ENCODE data around the gene MXI1. TPM values are rescaled to one million over a fixed set of nuclear protein-coding genes. Genes with fewer than 3 reads are reported as not detected.
A peak's percentile ranks its signal among the peaks of the same experiment; 100 is the strongest.

Gene MXI1
- polyA plus RNA-seq (2013, experiment 1 of 2), result 5.2 TPM
- polyA plus RNA-seq (2013, experiment 2 of 2), result 9.4 TPM

GRCh38 chr10:110207011-110207804, at the start of gene MXI1:
Gene MXI1 (plus strand): TSS chr10:110207605. CDS start chr10:110207809, 204 bp downstream.
- H3K4me1 ChIP-seq (ENCODE audit: insufficient read depth, low read length), result peaks cover 16% of the 10 kb centered on the region
- H3K9me3 ChIP-seq (ENCODE audit: insufficient read depth, low read depth, low read length), result no peaks in the 10 kb centered on the region
- H3K27me3 ChIP-seq (ENCODE audit: insufficient read depth, low read length), result peaks cover 86% of the 10 kb centered on the region
- H3K9ac ChIP-seq (ENCODE audit: low read depth, low read length), result peak within 1 kb of the TSS; percentile 37; the same call in 1 of the 2 replicates
- no peak within 1 kb of the TSS for H3K27ac ChIP-seq (ENCODE audit: low read depth, low read length)
- H3K4me3 ChIP-seq (ENCODE audit: low read length), result peak within 1 kb of the TSS; percentile 60
- H3K36me3 ChIP-seq (ENCODE audit: insufficient read depth, low read length), result no peaks in the 10 kb centered on the region
- 3% methylated on average over 37 of the region's 37 CpGs for WGBS

- Histone ChIP-seq H3K9me3 (ENCODE audit: insufficient read depth, low read depth, low read length) (no peaks in the 10 kb centered on the region), H3K27me3 (ENCODE audit: insufficient read depth, low read length) (peaks cover 69% of the 10 kb centered on the region), H3K4me1 (ENCODE audit: insufficient read depth, low read length) (peaks cover 10% of the 10 kb centered on the region), H3K36me3 (ENCODE audit: insufficient read depth, low read length) (no peaks in the 10 kb centered on the region), H3K9ac (ENCODE audit: low read depth, low read length) (no peak overlapping the region), H3K4me3 (ENCODE audit: low read length) (no peak overlapping the region), H3K27ac (ENCODE audit: low read depth, low read length) (no peak overlapping the region)
- WGBS, result 79% methylated on average over 11 of the region's 11 CpGs
Observed at GRCh38 chr10:110158051-110159005, 49.1 kb upstream of the MXI1 start.

- H3K9me3 ChIP-seq (ENCODE audit: insufficient read depth, low read depth, low read length), result no peaks in the 10 kb centered on the region
- no peaks in the 10 kb centered on the region for H3K36me3 ChIP-seq (ENCODE audit: insufficient read depth, low read length)
- peaks cover 83% of the 10 kb centered on the region for H3K27me3 ChIP-seq (ENCODE audit: insufficient read depth, low read length)
- no peak overlapping the region for H3K27ac ChIP-seq (ENCODE audit: low read depth, low read length)
- peaks cover 18% of the 10 kb centered on the region for H3K4me1 ChIP-seq (ENCODE audit: insufficient read depth, low read length)
- H3K4me3 ChIP-seq (ENCODE audit: low read length), result no peak overlapping the region
- no peak overlapping the region for H3K9ac ChIP-seq (ENCODE audit: low read depth, low read length)
- WGBS, result 94% methylated on average over 2 of the region's 4 CpGs
Observed at GRCh38 chr10:110160081-110160480, 47.3 kb upstream of the MXI1 start.

DNA sequence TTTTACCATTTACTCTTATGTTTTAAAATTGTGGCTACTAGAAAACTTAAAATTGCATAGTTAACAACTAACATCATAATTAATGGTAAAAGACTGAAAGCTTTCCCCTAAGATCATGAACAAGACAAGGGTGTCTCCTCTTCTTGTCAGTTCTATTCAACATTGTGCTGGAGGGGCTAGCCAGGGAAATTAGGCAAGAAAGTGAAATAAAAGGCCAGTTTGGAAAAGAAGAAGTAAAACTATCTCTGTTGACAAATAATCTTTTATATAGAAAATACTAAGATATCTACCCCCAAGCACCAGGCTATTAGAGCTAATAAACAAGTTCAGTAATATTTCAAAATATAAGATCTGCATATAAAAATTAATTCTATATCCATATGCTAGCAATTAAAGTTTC, 46.9 kb upstream of the MXI1 start:
- Histone ChIP-seq H3K4me3 (ENCODE audit: low read length) (no peak overlapping the region), H3K9me3 (ENCODE audit: insufficient read depth, low read depth, low read length) (no peaks in the 10 kb centered on the region), H3K36me3 (ENCODE audit: insufficient read depth, low read length) (no peaks in the 10 kb centered on the region), H3K27me3 (ENCODE audit: insufficient read depth, low read length) (peaks cover 87% of the 10 kb centered on the region), H3K4me1 (ENCODE audit: insufficient read depth, low read length) (peaks cover 18% of the 10 kb centered on the region), H3K9ac (ENCODE audit: low read depth, low read length) (no peak overlapping the region), H3K27ac (ENCODE audit: low read depth, low read length) (no peak overlapping the region)

- H3K9me3 ChIP-seq (ENCODE audit: insufficient read depth, low read depth, low read length), result no peaks in the 10 kb centered on the region
- no peak overlapping the region for H3K27ac ChIP-seq (ENCODE audit: low read depth, low read length)
- H3K36me3 ChIP-seq (ENCODE audit: insufficient read depth, low read length), result no peaks in the 10 kb centered on the region
- H3K4me1 ChIP-seq (ENCODE audit: insufficient read depth, low read length), result peaks cover 18% of the 10 kb centered on the region
- WGBS, result 47% methylated on average over 6 of the region's 6 CpGs
- peaks cover 97% of the 10 kb centered on the region for H3K27me3 ChIP-seq (ENCODE audit: insufficient read depth, low read length)
- H3K9ac ChIP-seq (ENCODE audit: low read depth, low read length), result no peak overlapping the region
- no peak overlapping the region for H3K4me3 ChIP-seq (ENCODE audit: low read length)
Observed at GRCh38 chr10:110162741-110163145, 44.7 kb upstream of the MXI1 start.

DNA sequence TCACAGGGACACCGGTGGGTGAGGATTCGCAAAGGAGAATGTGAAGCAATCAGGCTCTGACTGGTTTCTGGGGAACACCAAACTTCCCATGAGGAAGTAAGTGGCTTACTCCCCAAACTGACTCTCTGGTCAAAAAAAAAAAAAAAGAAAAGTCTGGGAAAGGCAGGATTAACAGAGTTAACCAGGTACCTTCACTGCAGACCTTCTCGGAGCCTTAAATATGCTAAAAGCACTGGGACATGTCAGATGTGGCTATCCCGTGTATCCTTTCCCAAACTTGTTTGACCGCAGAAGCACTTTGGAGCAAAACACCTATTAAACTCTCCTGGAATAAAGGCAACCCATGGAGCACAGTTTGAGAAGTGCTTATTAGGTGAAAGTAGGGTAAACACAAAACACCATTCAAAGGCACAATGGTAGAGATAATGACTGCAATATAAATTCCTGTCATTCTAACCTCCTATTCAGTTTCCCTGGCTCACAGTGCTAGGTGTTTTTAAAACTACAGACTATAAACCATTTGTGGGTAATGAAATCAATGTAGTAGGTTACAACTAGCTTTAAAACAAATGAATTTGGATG, 44.1 kb upstream of the MXI1 start:
- Histone ChIP-seq H3K4me1 (ENCODE audit: insufficient read depth, low read length) (peaks cover 21% of the 10 kb centered on the region), H3K9ac (ENCODE audit: low read depth, low read length) (no peak overlapping the region), H3K4me3 (ENCODE audit: low read length) (no peak overlapping the region), H3K36me3 (ENCODE audit: insufficient read depth, low read length) (no peaks in the 10 kb centered on the region), H3K27ac (ENCODE audit: low read depth, low read length) (no peak overlapping the region; the same call in 1 of the 2 replicates), H3K27me3 (ENCODE audit: insufficient read depth, low read length) (peaks cover 97% of the 10 kb centered on the region), H3K9me3 (ENCODE audit: insufficient read depth, low read depth, low read length) (no peaks in the 10 kb centered on the region)
- 39% methylated on average over 5 of the region's 5 CpGs for WGBS

DNA sequence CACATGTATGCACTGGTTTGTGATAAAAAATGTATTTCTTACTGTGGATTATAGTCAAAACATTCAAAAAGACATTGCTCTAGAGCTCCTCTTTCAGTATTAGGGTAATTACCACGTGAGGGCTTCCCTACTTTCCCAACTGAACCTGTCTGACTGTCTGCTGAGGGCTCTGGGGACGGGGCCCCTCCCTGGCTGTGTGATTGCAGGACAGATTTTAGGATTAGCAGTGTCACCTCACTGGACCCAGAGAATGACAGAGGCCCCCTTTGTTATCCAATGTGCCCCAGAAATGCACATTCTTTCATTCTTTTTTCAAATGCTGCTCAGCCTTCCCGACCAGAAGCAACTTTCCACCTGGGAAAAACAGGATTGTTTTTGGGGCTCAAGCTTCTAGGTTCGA, 43.6 kb upstream of the MXI1 start:
- Histone ChIP-seq H3K4me1 (ENCODE audit: insufficient read depth, low read length) (peaks cover 26% of the 10 kb centered on the region), H3K27me3 (ENCODE audit: insufficient read depth, low read length) (peaks cover 97% of the 10 kb centered on the region), H3K27ac (ENCODE audit: low read depth, low read length) (no peak overlapping the region; the same call in 1 of the 2 replicates), H3K9ac (ENCODE audit: low read depth, low read length) (no peak overlapping the region), H3K4me3 (ENCODE audit: low read length) (no peak overlapping the region), H3K9me3 (ENCODE audit: insufficient read depth, low read depth, low read length) (no peaks in the 10 kb centered on the region), H3K36me3 (ENCODE audit: insufficient read depth, low read length) (no peaks in the 10 kb centered on the region)
- WGBS, result 48% methylated on average over 4 of the region's 4 CpGs

DNA sequence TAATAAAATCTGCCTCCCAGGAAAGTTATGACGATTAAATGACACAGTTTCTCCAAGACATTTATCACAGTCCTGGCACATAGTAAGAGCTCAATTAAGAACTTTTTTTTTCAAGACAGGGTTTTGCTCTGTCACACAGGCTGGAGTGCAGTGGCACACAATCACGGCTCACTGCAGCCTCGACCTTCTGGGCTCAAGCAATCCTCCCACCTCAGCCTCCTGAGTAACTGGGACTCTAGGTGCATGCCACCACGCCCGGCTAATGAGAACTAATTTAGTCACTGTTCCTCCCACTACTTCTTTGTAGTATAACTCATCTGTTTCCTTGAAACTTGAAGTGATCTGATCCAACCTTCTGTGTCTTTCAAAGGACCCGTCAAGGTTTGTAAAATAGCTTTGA, 42.2 kb upstream of the MXI1 start:
- WGBS, result 87% methylated on average over 6 of the region's 6 CpGs
- H3K9me3 ChIP-seq (ENCODE audit: insufficient read depth, low read depth, low read length), result no peaks in the 10 kb centered on the region
- no peaks in the 10 kb centered on the region for H3K36me3 ChIP-seq (ENCODE audit: insufficient read depth, low read length)
- no peak overlapping the region for H3K4me3 ChIP-seq (ENCODE audit: low read length)
- peaks cover 40% of the 10 kb centered on the region for H3K4me1 ChIP-seq (ENCODE audit: insufficient read depth, low read length)
- H3K27ac ChIP-seq (ENCODE audit: low read depth, low read length), result no peak overlapping the region
- H3K27me3 ChIP-seq (ENCODE audit: insufficient read depth, low read length), result peaks cover 97% of the 10 kb centered on the region
- H3K9ac ChIP-seq (ENCODE audit: low read depth, low read length), result no peak overlapping the region

- Histone ChIP-seq H3K9ac (ENCODE audit: low read depth, low read length) (no peak overlapping the region), H3K27me3 (ENCODE audit: insufficient read depth, low read length) (peaks cover 100% of the 10 kb centered on the region), H3K27ac (ENCODE audit: low read depth, low read length) (no peak overlapping the region), H3K4me3 (ENCODE audit: low read length) (no peak overlapping the region), H3K36me3 (ENCODE audit: insufficient read depth, low read length) (no peaks in the 10 kb centered on the region), H3K9me3 (ENCODE audit: insufficient read depth, low read depth, low read length) (no peaks in the 10 kb centered on the region), H3K4me1 (ENCODE audit: insufficient read depth, low read length) (peaks cover 51% of the 10 kb centered on the region)
- WGBS, result 87% methylated on average over 6 of the region's 7 CpGs
Observed at GRCh38 chr10:110167149-110167548, 40.3 kb upstream of the MXI1 start.

DNA sequence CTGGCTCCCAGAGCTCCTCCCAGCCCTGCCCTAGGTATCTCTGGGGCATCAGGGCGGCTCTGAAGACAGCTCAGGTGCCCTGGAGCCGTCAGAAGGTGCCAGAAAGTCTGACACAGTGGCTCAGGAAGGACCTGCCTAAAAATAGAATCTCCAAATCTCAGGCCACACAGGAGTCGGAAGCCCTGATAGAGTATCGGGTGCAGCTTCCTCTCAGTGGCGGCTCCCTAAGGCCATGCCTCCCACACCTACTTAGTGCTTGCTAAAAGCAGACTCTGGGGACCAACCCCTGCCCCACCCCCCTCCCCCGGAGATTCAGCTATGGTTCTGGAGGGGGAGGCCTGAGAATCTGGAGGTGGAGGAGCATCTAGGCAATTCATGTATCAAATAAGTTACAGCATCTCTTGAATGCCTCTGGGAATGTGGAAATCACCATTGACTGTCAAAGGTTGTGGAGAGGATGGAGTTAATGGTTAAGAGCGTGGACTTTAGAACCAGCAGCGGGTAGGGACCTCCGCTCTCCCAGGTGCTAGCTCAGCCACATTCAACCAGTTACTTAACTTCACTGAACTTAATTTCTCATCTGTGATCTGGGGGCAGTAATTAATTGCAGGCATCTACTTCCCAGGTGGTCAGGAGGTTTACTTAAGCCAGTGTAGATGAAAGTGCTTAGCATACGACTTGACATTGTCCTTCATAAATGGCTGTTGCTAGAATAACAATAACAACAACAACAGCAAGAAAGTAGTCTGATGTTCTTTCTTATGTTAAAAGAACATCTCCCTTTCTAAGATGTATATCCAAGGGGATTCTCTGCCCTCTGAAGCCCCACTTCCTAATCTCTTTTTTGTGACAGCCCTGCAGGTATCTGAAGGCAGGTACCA, 38.6 kb upstream of the MXI1 start:
- Histone ChIP-seq H3K4me3 (ENCODE audit: low read length) (no peak overlapping the region), H3K9me3 (ENCODE audit: insufficient read depth, low read depth, low read length) (no peaks in the 10 kb centered on the region), H3K36me3 (ENCODE audit: insufficient read depth, low read length) (no peaks in the 10 kb centered on the region), H3K27me3 (ENCODE audit: insufficient read depth, low read length) (peaks cover 100% of the 10 kb centered on the region), H3K4me1 (ENCODE audit: insufficient read depth, low read length) (peaks cover 37% of the 10 kb centered on the region), H3K9ac (ENCODE audit: low read depth, low read length) (no peak overlapping the region), H3K27ac (ENCODE audit: low read depth, low read length) (no peak overlapping the region)
- WGBS, result under 1% methylated on average over 9 of the region's 10 CpGs

Measured in HUES64 (cell line).